ENCODE results near the gene RASSF5. TPM values are rescaled to one million over a fixed set of nuclear protein-coding genes. Genes with fewer than 3 reads are reported as not detected.

The RASSF5 gene
- polyA plus RNA-seq, 1 of the 3 experiments (the other 2 are of a cell fraction) = 2.2 TPM

DNA sequence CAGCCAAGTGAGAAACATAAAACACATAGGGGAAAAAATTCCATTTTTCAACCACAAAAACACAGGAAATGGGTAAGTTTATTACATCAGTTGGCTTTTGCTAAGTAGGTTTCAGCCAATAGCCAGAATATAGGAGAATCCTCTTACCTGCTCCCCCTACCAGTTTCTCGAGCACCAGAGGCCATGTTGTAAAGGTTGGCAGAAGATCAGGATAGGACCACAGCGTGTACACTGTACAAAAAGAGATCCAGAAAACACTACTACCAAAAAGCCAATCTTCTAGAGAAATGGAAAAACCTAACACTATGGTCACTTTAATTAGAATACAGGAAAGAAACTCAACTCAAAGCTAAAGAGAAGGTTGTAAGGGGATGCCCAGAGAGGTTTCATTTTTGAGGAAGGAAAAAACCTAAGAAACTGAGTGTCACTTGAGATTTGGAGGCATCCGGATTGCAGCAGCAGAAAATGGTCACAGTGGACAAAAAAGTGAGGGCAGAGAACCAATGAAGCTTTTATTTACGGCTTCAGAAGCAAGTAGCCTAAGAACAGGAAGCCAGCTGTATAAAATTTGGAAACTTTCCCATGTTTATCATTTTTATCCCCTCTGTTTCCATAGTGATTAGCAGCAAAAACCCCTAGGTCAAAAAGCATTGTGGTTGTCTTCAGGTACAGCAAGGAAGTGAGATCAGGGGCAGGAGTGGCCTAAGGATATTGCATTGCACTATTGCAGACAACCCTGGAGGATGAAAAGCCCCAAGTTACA lies 102.1 kb downstream of the RASSF5 start:
- peaks cover 17% of the 10 kb centered on the region for H3F3A ChIP-seq (replicated peaks; ENCODE audit: insufficient read depth)
- H3K9ac ChIP-seq = no peak overlapping the region
- no peak overlapping the region for H2AFZ ChIP-seq (ENCODE audit: low read depth)
- H3K4me1 ChIP-seq (ENCODE audit: control insufficient read depth in 1 of 2, insufficient read depth in 2 of 2, low read depth in 1 of 2, low read length in 1 of 2) = peaks cover 0 to 8% of the 10 kb centered on the region in 2 experiments; a peak in 2 of 4 replicates
- CTCF ChIA-PET = interaction anchor here (0.6 to 10.2 kb wide), 11 partner anchors 10 to 424 kb away, joined by 3 to 109 read pairs (median 8); partner anchors contain the start of gene DYRK3
- TF ChIP-seq, protein P1, sequence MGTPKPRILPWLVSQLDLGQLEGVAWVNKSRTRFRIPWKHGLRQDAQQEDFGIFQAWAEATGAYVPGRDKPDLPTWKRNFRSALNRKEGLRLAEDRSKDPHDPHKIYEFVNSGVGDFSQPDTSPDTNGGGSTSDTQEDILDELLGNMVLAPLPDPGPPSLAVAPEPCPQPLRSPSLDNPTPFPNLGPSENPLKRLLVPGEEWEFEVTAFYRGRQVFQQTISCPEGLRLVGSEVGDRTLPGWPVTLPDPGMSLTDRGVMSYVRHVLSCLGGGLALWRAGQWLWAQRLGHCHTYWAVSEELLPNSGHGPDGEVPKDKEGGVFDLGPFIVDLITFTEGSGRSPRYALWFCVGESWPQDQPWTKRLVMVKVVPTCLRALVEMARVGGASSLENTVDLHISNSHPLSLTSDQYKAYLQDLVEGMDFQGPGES (IDR thresholded peaks at IDR 0.05; ENCODE audit: low read depth, low read length) = no peak
- TF ChIP-seq, protein P2, sequence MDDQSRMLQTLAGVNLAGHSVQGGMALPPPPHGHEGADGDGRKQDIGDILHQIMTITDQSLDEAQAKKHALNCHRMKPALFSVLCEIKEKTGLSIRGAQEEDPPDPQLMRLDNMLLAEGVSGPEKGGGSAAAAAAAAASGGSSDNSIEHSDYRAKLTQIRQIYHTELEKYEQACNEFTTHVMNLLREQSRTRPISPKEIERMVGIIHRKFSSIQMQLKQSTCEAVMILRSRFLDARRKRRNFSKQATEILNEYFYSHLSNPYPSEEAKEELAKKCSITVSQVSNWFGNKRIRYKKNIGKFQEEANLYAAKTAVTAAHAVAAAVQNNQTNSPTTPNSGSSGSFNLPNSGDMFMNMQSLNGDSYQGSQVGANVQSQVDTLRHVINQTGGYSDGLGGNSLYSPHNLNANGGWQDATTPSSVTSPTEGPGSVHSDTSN (IDR thresholded peaks at IDR 0.05) = no peak
- H3K9me2 ChIP-seq = no peaks in the 10 kb centered on the region
- peaks cover 19 to 46% of the 10 kb centered on the region in 2 experiments for H3K36me3 ChIP-seq (replicated peaks in 1 of 2; ENCODE audit: control insufficient read depth in 1 of 2, insufficient read depth in 2 of 2, low read length in 1 of 2)
- H3K79me2 ChIP-seq (ENCODE audit: insufficient read depth) = peaks cover 22% of the 10 kb centered on the region
- H3K4me3 ChIP-seq (ENCODE audit: low read depth in 2 of 2, low read length in 1 of 2) = no peak overlapping the region
- H3K27ac ChIP-seq (ENCODE audit: low read depth in 2 of 2, low read length in 1 of 2) = no peak overlapping the region
- POLR2A ChIA-PET = interaction anchor here (0.8 kb wide), 1 partner anchor 55 kb away, joined by 3 read pairs; no protein-coding TSS in a partner anchor
- DNase-seq = no peak
- H3K9me3 ChIP-seq = no peaks in the 10 kb centered on the region
- H3K4me2 ChIP-seq = no peak overlapping the region
- no peaks in the 10 kb centered on the region for H3K27me3 ChIP-seq (ENCODE audit: insufficient read depth)
- H4K20me1 ChIP-seq (ENCODE audit: insufficient read depth) = no peaks in the 10 kb centered on the region
- WGBS (ENCODE audit: low lambda C conversion rate) = 90% methylated on average over 4 of the region's 4 CpGs

GRCh38 chr1:206612129-206612876 lies 105.0 kb downstream of the RASSF5 start, which contains the start of gene EIF2D:
TSS of gene EIF2D (minus strand) at chr1:206612465. CDS start at chr1:206612342, 123 bp downstream.
- ChIA-PET POLR2A (interaction anchor here (0.9 to 2.0 kb wide), 4 partner anchors 19 to 157 kb away, joined by 3 to 12 read pairs (median 6); partner anchors contain the start of genes DYRK3 and MAPKAPK2), CTCF (interaction anchor here (0.6 to 10.2 kb wide), 41 partner anchors 9 to 369 kb away, joined by 3 to 109 read pairs (median 4); partner anchors contain the start of genes DYRK3 and RASSF5)
- Histone ChIP-seq H3K36me3 (replicated peaks in 1 of 2; ENCODE audit: control insufficient read depth in 1 of 2, insufficient read depth in 2 of 2, low read length in 1 of 2) (peaks cover 4 to 20% of the 10 kb centered on the region in 2 experiments), H3F3A (replicated peaks; ENCODE audit: insufficient read depth) (peaks cover 10% of the 10 kb centered on the region), H3K79me2 (ENCODE audit: insufficient read depth) (peaks cover 22% of the 10 kb centered on the region), H3K9me3 (no peaks in the 10 kb centered on the region), H2AFZ (ENCODE audit: low read depth) (peak within 1 kb of the TSS; percentile 98), H3K4me1 (ENCODE audit: control insufficient read depth in 1 of 2, insufficient read depth in 2 of 2, low read depth in 1 of 2, low read length in 1 of 2) (peaks cover 0 to 8% of the 10 kb centered on the region in 2 experiments; a peak in 2 of 4 replicates), H3K9ac (peak within 1 kb of the TSS; percentile 97), H3K27ac (ENCODE audit: low read depth in 2 of 2, low read length in 1 of 2) (peak within 1 kb of the TSS; percentile 83 to 90), H3K9me2 (no peaks in the 10 kb centered on the region), H4K20me1 (ENCODE audit: insufficient read depth) (no peaks in the 10 kb centered on the region), H3K27me3 (ENCODE audit: insufficient read depth) (no peaks in the 10 kb centered on the region), H3K4me3 (ENCODE audit: low read depth in 2 of 2, low read length in 1 of 2) (peak within 1 kb of the TSS; percentile 81 to 94), H3K4me2 (peak within 1 kb of the TSS; percentile 89)
- 5% methylated on average over 40 of the region's 48 CpGs for WGBS (ENCODE audit: low lambda C conversion rate)
- peak; percentile 100 for DNase-seq
- TF ChIP-seq GABPA (IDR thresholded peaks at IDR 0.05; ENCODE audit: low read depth) (peak; percentile 62), NFIC (IDR thresholded peaks at IDR 0.05; ENCODE audit: borderline replicate concordance) (no peak; the same call in none of the 2 replicates), TAF1 (IDR thresholded peaks at IDR 0.05; ENCODE audit: borderline replicate concordance, low read depth, low read length) (peak; percentile 98), TCF12 (IDR thresholded peaks at IDR 0.05) (peak; percentile 44; the same call in 1 of the 2 replicates), FOXJ3 (CRISPR knock-in tag; IDR thresholded peaks at IDR 0.05) (peak; percentile 51; the same call in 1 of the 2 replicates), RAD21 (IDR thresholded peaks at IDR 0.05; ENCODE audit: low read length) (no peak), NRF1 (IDR thresholded peaks at IDR 0.05; ENCODE audit: low read depth, low read length) (peak; percentile 96), ELF1 (IDR thresholded peaks at IDR 0.05) (peak; percentile 42; the same call in 1 of the 2 replicates), EP300 (IDR thresholded peaks at IDR 0.05; ENCODE audit: borderline replicate concordance in 1 of 2, low read depth in 1 of 2, low read length in 1 of 2) (peak in 1 of 2 experiments; percentile 44; a peak in 1 of 4 replicates), RXRA (IDR thresholded peaks at IDR 0.05; ENCODE audit: borderline replicate concordance, low read depth) (no peak), SMC3 (IDR thresholded peaks at IDR 0.05; ENCODE audit: low read depth, low read length) (peak; percentile 20), MXI1 (IDR thresholded peaks at IDR 0.05; ENCODE audit: low read depth, low read length) (peak; percentile 93), GATA2 (CRISPR knock-in tag; IDR thresholded peaks at IDR 0.05) (no peak), RCOR1 (IDR thresholded peaks at IDR 0.05; ENCODE audit: low read length) (no peak; the same call in 1 of the 2 replicates)
- TF ChIP-seq, protein P2 (IDR thresholded peaks at IDR 0.05) = peak; percentile 28; the same call in 1 of the 2 replicates
- TF ChIP-seq, protein P3, sequence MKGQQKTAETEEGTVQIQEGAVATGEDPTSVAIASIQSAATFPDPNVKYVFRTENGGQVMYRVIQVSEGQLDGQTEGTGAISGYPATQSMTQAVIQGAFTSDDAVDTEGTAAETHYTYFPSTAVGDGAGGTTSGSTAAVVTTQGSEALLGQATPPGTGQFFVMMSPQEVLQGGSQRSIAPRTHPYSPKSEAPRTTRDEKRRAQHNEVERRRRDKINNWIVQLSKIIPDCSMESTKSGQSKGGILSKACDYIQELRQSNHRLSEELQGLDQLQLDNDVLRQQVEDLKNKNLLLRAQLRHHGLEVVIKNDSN (IDR thresholded peaks at IDR 0.05; ENCODE audit: borderline replicate concordance, low read depth) = peak; percentile 59
- TF ChIP-seq, protein P4, sequence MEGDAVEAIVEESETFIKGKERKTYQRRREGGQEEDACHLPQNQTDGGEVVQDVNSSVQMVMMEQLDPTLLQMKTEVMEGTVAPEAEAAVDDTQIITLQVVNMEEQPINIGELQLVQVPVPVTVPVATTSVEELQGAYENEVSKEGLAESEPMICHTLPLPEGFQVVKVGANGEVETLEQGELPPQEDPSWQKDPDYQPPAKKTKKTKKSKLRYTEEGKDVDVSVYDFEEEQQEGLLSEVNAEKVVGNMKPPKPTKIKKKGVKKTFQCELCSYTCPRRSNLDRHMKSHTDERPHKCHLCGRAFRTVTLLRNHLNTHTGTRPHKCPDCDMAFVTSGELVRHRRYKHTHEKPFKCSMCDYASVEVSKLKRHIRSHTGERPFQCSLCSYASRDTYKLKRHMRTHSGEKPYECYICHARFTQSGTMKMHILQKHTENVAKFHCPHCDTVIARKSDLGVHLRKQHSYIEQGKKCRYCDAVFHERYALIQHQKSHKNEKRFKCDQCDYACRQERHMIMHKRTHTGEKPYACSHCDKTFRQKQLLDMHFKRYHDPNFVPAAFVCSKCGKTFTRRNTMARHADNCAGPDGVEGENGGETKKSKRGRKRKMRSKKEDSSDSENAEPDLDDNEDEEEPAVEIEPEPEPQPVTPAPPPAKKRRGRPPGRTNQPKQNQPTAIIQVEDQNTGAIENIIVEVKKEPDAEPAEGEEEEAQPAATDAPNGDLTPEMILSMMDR (IDR thresholded peaks at IDR 0.05) = peak; percentile 77
